HCT116 (cell line): ENCODE results near the gene SKAP1. TPM values are rescaled to one million over a fixed set of nuclear protein-coding genes. Genes with fewer than 3 reads are reported as not detected.
A peak's percentile ranks its signal among the peaks of the same experiment; 100 is the strongest.

Source experiments
- ATAC-seq: fragments of 200-7000 bp; cut with Tn5 transposase; 2 replicates; pipeline ENCODE4 v1.9.1; 2020; ENCODE audit warnings: mild to moderate bottlenecking, moderate library complexity
- BruUV-seq: library from RNA; stranded (reverse); fragments of 400-500 nt; replicated peaks from 2 replicates; lab custom pipeline; 2021; lab: Mats Ljungman, UMichigan
- CTCF ChIA-PET: fragments of 300-600 bp; sonication (Branson Sonifier 250); formaldehyde crosslinking; loops from one replicate; lab custom pipeline; 2021; ENCODE audit warnings: antibody characterized with exemption; lab: Charles Lee
- POLR2A ChIA-PET: fragments of 300-600, 350-600 bp; sonication (Branson Sonifier 250); formaldehyde crosslinking; loops from one replicate; lab custom pipeline; 2021; ENCODE audit warnings: antibody characterized with exemption; lab: Charles Lee
- RAD21 ChIA-PET, 2 experiments: fragments of 300-600 bp; sonication (Branson Sonifier 250); formaldehyde crosslinking; loops; one replicate each; lab custom pipeline; 2023; ENCODE audit warnings: low total read pairs in 2 of 2; ENCODE audit not compliant: uncharacterized antibody in 2 of 2, unreplicated experiment in 2 of 2, low non-redundant PET in 1 of 2; lab: Charles Lee
- DNase-seq: peaks from one replicate; pipeline ENCODE4 v3.0.0-alpha.2; 2010; ENCODE audit warnings: low read depth, low spot score
- H2AFZ ChIP-seq: fragments of 200-600 bp; shearing (Covaris generic), sonication (generic); 2 replicates; pipeline ENCODE4 v1.6.1; 2017; ENCODE audit warnings: low read depth, mixed run types, mixed read lengths, antibody characterized with exemption, low read length; ENCODE audit not compliant: poor library complexity, severe bottlenecking
- H3K27ac ChIP-seq: 2 replicates; pipeline ENCODE4 v1.5.1; 2012; ENCODE audit warnings: low read depth, low read length
- H3K27me3 ChIP-seq: fragments of 200-600 bp; sonication (generic); 2 replicates; pipeline ENCODE4 v1.6.1; 2016; ENCODE audit warnings: mixed run types, low read length, mixed read lengths; ENCODE audit not compliant: insufficient read depth
- H3K36me3 ChIP-seq, 2 experiments: fragments of 200-500 bp in 1 of 2; fragments of 200-600 bp in 1 of 2; sonication (Bioruptor generic) in 1 of 2; sonication (generic) in 1 of 2; 2 replicates each; pipeline versions ENCODE4 v1.5.1 to v1.6.1; 2014 to 2016; ENCODE audit warnings: low read length in 2 of 2, inconsistent platforms in 1 of 2, mixed read lengths in 1 of 2, mixed run types in 1 of 2; ENCODE audit not compliant: insufficient read depth in 2 of 2, control insufficient read depth in 1 of 2
- H3K4me1 ChIP-seq, 2 experiments: fragments of 200-600 bp in 1 of 2; sonication (generic) in 1 of 2; 2 replicates each; pipeline versions ENCODE4 v1.5.1 to v1.6.1; 2012 to 2017; ENCODE audit warnings: low read length in 2 of 2, inconsistent platforms in 1 of 2, mild to moderate bottlenecking in 1 of 2, mixed read lengths in 1 of 2, mixed run types in 1 of 2, moderate library complexity in 1 of 2; ENCODE audit not compliant: insufficient read depth in 2 of 2, control insufficient read depth in 1 of 2
- H3K4me2 ChIP-seq: fragments of 200-600 bp; sonication (generic); 2 replicates; pipeline ENCODE4 v1.6.1; 2017; ENCODE audit warnings: mixed run types, low read length, mixed read lengths
- H3K4me3 ChIP-seq, 2 experiments: fragments of 200-600 bp in 1 of 2; sonication (generic) in 1 of 2; replicated peaks in 1 of 2; 2 replicates each; pipeline ENCODE4 v1.5.1; 2011 to 2016; ENCODE audit warnings: low read length in 2 of 2, control low read depth in 1 of 2, low read depth in 1 of 2, mild to moderate bottlenecking in 1 of 2, mixed read lengths in 1 of 2, mixed run types in 1 of 2
- H3K79me2 ChIP-seq: fragments of 200-600 bp; sonication (generic); 2 replicates; pipeline ENCODE4 v1.6.1; 2017; ENCODE audit warnings: mild to moderate bottlenecking, mixed run types, low read length, moderate library complexity, mixed read lengths; ENCODE audit not compliant: insufficient read depth
- H3K9ac ChIP-seq: fragments of 200-600 bp; sonication (generic); 2 replicates; pipeline ENCODE4 v1.6.1; 2016; ENCODE audit warnings: low read length, mixed read lengths
- H3K9me2 ChIP-seq: fragments of 200-600 bp; sonication (generic), shearing (Covaris generic); 2 replicates; pipeline ENCODE4 v1.6.1; 2017; ENCODE audit warnings: mixed run types, mild to moderate bottlenecking, moderate library complexity; ENCODE audit not compliant: insufficient read depth
- H3K9me3 ChIP-seq, 2 experiments: fragments of 200-500 bp in 1 of 2; fragments of 200-600 bp in 1 of 2; sonication (Bioruptor generic) in 1 of 2; sonication (generic) in 1 of 2; 2 replicates each; pipeline ENCODE4 v1.6.1; 2014 to 2017; ENCODE audit warnings: low read length in 2 of 2, mixed read lengths in 2 of 2, inconsistent platforms in 1 of 2, low read depth in 1 of 2, mild to moderate bottlenecking in 1 of 2, mixed run types in 1 of 2, moderate library complexity in 1 of 2; ENCODE audit not compliant: control insufficient read depth in 1 of 2, insufficient read depth in 1 of 2
- H4K20me1 ChIP-seq: fragments of 200-600 bp; sonication (generic), shearing (Covaris generic); 2 replicates; pipeline ENCODE4 v1.6.1; 2017; ENCODE audit warnings: mixed run types, mild to moderate bottlenecking, moderate library complexity; ENCODE audit not compliant: insufficient read depth
- CBX3 ChIP-seq: IDR thresholded peaks from 2 replicates; pipeline ENCODE4 v1.6.1; 2012; ENCODE audit warnings: low read depth
- CEBPB ChIP-seq: IDR thresholded peaks from 2 replicates; pipeline ENCODE4 v1.6.1; 2012; ENCODE audit warnings: low read depth
- CTCF ChIP-seq, 3 experiments: fragments of 200-600 bp in 1 of 3; sonication (generic) in 1 of 3; IDR thresholded peaks in 2 of 3; conservative IDR thresholded peaks in 1 of 3; 2 replicates each; pipeline ENCODE4 v1.5.1; 2012 to 2017; ENCODE audit warnings: low read depth in 2 of 3, low read length in 2 of 3, antibody characterized with exemption in 1 of 3, borderline replicate concordance in 1 of 3, control low read depth in 1 of 3, mild to moderate bottlenecking in 1 of 3, mixed read lengths in 1 of 3, mixed run types in 1 of 3, moderate library complexity in 1 of 3; ENCODE audit not compliant: insufficient read depth in 1 of 3
- EZH2 ChIP-seq: fragments of 200-600 bp; sonication (generic); IDR thresholded peaks from 2 replicates; pipeline ENCODE4 v1.6.1; 2017; ENCODE audit warnings: antibody characterized with exemption, mixed run types
- EZH2phosphoT487 ChIP-seq: fragments of 200-600 bp; IDR thresholded peaks from 2 replicates; pipeline ENCODE4 v1.6.1; 2018; ENCODE audit warnings: antibody characterized with exemption, borderline replicate concordance
- FOSL1 ChIP-seq: IDR thresholded peaks from 2 replicates; pipeline ENCODE4 v1.6.1; 2012; ENCODE audit warnings: low read depth
- JUND ChIP-seq: IDR thresholded peaks from 2 replicates; pipeline ENCODE4 v1.6.1; 2012
- MAX ChIP-seq: IDR thresholded peaks from 2 replicates; pipeline ENCODE4 v1.6.1; 2012
- POLR2A ChIP-seq: IDR thresholded peaks from 2 replicates; pipeline ENCODE4 v1.7.0; 2011; ENCODE audit warnings: borderline replicate concordance; ENCODE audit not compliant: insufficient read depth, insufficient read length; ENCODE audit errors: extremely low read depth
- RAD21 ChIP-seq: IDR thresholded peaks from 2 replicates; pipeline ENCODE4 v1.6.1; 2012; ENCODE audit warnings: low read depth, mild to moderate bottlenecking
- SIN3A ChIP-seq: IDR thresholded peaks from 2 replicates; pipeline ENCODE4 v1.6.1; 2012; ENCODE audit warnings: low read depth
- SP1 ChIP-seq: IDR thresholded peaks from 2 replicates; pipeline ENCODE4 v1.6.1; 2012; ENCODE audit warnings: low read depth
- SRF ChIP-seq: IDR thresholded peaks from 2 replicates; pipeline ENCODE4 v1.6.1; 2012; ENCODE audit warnings: low read depth
- ZFX ChIP-seq: fragments of 450-650 bp; IDR thresholded peaks from 2 replicates; pipeline ENCODE4 v1.6.1; 2017
- ZNF274 ChIP-seq: fragments of 200-500 bp; sonication (Bioruptor generic); IDR thresholded peaks from 2 replicates; pipeline ENCODE4 v1.6.1; 2014; ENCODE audit warnings: mild to moderate bottlenecking, low read depth, low read length, inconsistent platforms
- intact Hi-C: fragments of 100-400 bp; cut with micrococcal nuclease; formaldehyde crosslinking; loops from 2 replicates; pipeline ENCODE4 v1.10.0; 2022
- total RNA-seq: library from RNA; stranded (reverse); gene quantifications from one replicate; pipeline ENCODE4 v1.2.1, GENCODE V29; 2021; ENCODE audit not compliant: unreplicated experiment
- TF ChIP-seq, protein P1 (sequence below): IDR thresholded peaks from 2 replicates; pipeline ENCODE4 v1.6.1; 2011; ENCODE audit warnings: mild to moderate bottlenecking, low read length, moderate library complexity; ENCODE audit not compliant: insufficient replicate concordance; ENCODE audit errors: extremely low read depth

Gene SKAP1
- total RNA-seq, 1 experiment from 2014 or later: 12.4 TPM

DNA sequence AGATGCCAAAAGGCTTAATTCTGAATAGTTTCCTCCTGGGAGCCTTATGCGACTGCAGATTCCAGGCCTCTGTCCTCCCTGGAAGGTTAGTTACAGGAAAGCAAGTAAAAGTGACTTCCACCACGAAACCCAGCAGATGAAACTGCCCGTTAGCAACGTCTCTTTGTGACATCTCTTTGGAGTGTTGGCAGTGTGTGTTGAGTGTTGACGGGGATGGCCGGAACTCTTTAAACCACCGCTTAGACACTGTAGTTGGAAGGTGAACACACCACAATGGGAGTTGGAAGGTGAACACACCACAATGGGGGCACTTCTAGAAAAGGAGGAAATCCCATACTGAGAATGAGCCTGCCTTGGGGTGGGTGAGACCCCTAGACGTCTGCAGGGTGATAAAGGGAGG is 858 bp downstream of the SKAP1 start:
- Histone ChIP-seq H3K9me2 (no peaks in the 10 kb centered on the region), H3K36me3 (no peaks in the 10 kb centered on the region), H3K27me3 (no peaks in the 10 kb centered on the region), H4K20me1 (no peaks in the 10 kb centered on the region), H2AFZ (no peak overlapping the region), H3K4me2 (peak overlapping the region; percentile 68), H3K9ac (peak overlapping the region; percentile 52), H3K4me3 (peak overlapping the region; percentile 29 to 51), H3K27ac (no peak overlapping the region), H3K79me2 (no peaks in the 10 kb centered on the region), H3K4me1 (peaks cover 0 to 26% of the 10 kb centered on the region in 2 experiments; a peak in 2 of 4 replicates), H3K9me3 (no peaks in the 10 kb centered on the region)
- CTCF ChIA-PET: no interaction called here
- RAD21 ChIA-PET: no interaction called here
- DNase-seq (no peak), ATAC-seq (no peak)
- no TSS peak for BruUV-seq
- POLR2A ChIA-PET: no interaction called here
- intact Hi-C loops: no loop called here
- TF ChIP-seq RAD21: no peak
- TF ChIP-seq EZH2phosphoT487: no peak
- TF ChIP-seq SP1: no peak
- TF ChIP-seq POLR2A: no peak
- no peak for TF ChIP-seq CTCF (IDR thresholded peaks at IDR 0.05 in 2 of 3, conservative IDR thresholded peaks at IDR 0.05 in 1 of 3; ENCODE audit: borderline replicate concordance in 1 of 3, insufficient read depth in 1 of 3, low read depth in 2 of 3, low read length in 2 of 3)
- TF ChIP-seq FOSL1: no peak
- no peak for TF ChIP-seq EZH2
- TF ChIP-seq, protein P1, sequence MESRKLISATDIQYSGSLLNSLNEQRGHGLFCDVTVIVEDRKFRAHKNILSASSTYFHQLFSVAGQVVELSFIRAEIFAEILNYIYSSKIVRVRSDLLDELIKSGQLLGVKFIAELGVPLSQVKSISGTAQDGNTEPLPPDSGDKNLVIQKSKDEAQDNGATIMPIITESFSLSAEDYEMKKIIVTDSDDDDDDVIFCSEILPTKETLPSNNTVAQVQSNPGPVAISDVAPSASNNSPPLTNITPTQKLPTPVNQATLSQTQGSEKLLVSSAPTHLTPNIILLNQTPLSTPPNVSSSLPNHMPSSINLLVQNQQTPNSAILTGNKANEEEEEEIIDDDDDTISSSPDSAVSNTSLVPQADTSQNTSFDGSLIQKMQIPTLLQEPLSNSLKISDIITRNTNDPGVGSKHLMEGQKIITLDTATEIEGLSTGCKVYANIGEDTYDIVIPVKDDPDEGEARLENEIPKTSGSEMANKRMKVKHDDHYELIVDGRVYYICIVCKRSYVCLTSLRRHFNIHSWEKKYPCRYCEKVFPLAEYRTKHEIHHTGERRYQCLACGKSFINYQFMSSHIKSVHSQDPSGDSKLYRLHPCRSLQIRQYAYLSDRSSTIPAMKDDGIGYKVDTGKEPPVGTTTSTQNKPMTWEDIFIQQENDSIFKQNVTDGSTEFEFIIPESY: no peak
- TF ChIP-seq SIN3A: no peak
- no peak for TF ChIP-seq CEBPB
- TF ChIP-seq ZFX: no peak
- TF ChIP-seq CBX3: no peak
- TF ChIP-seq ZNF274: no peak
- TF ChIP-seq SRF: no peak
- no peak for TF ChIP-seq MAX
- TF ChIP-seq JUND: no peak
